ENCODE results near the gene TMEM178A.

TMEM178A gene

DNA sequence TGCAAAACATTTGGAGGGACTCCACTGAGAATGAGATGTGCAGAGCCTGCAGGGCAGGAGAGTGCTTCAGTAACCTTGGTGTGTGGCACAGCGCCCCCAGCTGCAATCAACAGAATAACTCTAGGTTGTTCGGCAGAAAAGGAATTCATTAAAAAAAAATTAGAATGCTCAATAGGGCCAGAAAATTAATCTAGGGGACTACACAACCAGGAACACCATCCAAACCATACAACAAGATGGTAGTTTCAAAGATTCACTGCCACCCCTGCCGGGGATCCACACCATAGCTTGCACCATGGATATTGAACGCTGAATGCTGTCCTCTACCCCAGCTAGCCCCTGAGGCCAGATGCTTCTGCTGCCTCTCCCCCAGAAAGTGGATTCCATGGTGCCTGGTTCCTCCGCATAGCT lies 63.2 kb downstream of the TMEM178A start:
- H3K36me3 Mint-ChIP-seq (ENCODE audit: low read depth), result peaks cover 25% of the 10 kb centered on the region
- H3K4me3 Mint-ChIP-seq, result no peak overlapping the region
- TF ChIP-seq, protein P1, sequence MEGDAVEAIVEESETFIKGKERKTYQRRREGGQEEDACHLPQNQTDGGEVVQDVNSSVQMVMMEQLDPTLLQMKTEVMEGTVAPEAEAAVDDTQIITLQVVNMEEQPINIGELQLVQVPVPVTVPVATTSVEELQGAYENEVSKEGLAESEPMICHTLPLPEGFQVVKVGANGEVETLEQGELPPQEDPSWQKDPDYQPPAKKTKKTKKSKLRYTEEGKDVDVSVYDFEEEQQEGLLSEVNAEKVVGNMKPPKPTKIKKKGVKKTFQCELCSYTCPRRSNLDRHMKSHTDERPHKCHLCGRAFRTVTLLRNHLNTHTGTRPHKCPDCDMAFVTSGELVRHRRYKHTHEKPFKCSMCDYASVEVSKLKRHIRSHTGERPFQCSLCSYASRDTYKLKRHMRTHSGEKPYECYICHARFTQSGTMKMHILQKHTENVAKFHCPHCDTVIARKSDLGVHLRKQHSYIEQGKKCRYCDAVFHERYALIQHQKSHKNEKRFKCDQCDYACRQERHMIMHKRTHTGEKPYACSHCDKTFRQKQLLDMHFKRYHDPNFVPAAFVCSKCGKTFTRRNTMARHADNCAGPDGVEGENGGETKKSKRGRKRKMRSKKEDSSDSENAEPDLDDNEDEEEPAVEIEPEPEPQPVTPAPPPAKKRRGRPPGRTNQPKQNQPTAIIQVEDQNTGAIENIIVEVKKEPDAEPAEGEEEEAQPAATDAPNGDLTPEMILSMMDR (IDR thresholded peaks at IDR 0.05), result peak; percentile 73
- DNase-seq, result peak; percentile 39
- H3K9me3 Mint-ChIP-seq, result no peaks in the 10 kb centered on the region
- no peaks in the 10 kb centered on the region for H3K27me3 Mint-ChIP-seq (ENCODE audit: low read depth, poor library complexity)
- no peak overlapping the region for H3K27ac Mint-ChIP-seq
- H3K4me1 Mint-ChIP-seq, result peaks cover 16% of the 10 kb centered on the region

DNA sequence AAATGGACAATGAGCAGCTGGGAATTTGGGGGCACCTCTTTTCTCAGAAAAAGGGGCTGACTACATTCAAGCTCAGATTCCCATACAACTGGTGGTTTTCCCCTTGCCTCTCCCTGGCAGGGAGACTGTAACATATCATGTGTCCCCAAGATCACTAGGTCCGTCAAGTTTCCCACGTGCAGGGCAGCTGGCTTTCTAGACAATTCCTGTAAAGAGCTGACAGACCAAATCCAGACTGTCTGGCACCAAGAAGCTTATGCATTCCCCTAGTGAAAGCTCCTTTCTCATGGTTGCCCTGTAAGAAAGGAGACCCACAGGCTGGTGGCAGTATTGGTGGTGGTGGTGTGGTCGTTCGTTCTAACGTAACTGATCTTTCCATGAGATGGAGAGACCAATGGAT lies 64.6 kb downstream of the TMEM178A start:
- DNase-seq, result no peak
- peaks cover 39% of the 10 kb centered on the region for H3K36me3 Mint-ChIP-seq (ENCODE audit: low read depth)

DNA sequence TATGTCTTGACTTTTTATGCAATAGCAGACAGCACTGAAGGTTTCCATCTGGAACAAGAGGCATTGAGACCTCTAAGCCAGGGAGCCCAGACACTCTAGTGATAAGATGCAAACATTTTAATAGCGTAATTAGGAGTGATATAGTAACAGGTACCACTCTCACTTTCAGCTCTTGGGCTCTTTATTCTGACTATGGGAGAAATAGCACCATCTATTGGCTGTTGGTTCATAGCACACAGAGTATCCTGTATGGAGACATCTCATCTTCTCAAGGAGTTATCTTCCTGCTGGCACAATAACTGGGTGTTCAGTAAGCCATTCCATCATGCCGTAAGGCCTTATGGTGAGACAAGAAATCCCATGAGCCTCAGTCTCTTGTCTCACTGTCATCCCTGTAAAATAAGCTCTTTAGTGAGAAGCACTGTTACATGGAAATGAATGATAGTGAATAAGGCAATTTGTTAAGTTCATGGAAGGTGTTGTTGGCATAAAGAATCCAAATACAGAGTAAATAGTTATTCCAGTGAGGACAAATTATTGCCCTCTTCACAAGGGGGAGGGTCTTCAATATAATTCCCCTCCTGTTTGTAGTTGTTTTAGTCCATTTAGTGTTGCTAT lies 65.1 kb downstream of the TMEM178A start:
- H3K4me1 Mint-ChIP-seq, result no peaks in the 10 kb centered on the region
- no peaks in the 10 kb centered on the region for H3K27me3 Mint-ChIP-seq (ENCODE audit: low read depth, poor library complexity)
- peaks cover 44% of the 10 kb centered on the region for H3K36me3 Mint-ChIP-seq (ENCODE audit: low read depth)
- no peak overlapping the region for H3K4me3 Mint-ChIP-seq
- H3K27ac Mint-ChIP-seq, result no peak overlapping the region
- H3K9me3 Mint-ChIP-seq, result no peaks in the 10 kb centered on the region
- no peak for DNase-seq
- TF ChIP-seq, protein P1 (IDR thresholded peaks at IDR 0.05), result peak; percentile 48

More for the DNA sequence above, 64.6 kb downstream of the TMEM178A start:
- Mint-ChIP-seq H3K9me3 (no peaks in the 10 kb centered on the region), H3K27ac (no peak overlapping the region), H3K27me3 (ENCODE audit: low read depth, poor library complexity) (no peaks in the 10 kb centered on the region), H3K4me3 (no peak overlapping the region), H3K4me1 (peaks cover 3% of the 10 kb centered on the region)
- TF ChIP-seq, protein P1 (IDR thresholded peaks at IDR 0.05), result no peak

DNA sequence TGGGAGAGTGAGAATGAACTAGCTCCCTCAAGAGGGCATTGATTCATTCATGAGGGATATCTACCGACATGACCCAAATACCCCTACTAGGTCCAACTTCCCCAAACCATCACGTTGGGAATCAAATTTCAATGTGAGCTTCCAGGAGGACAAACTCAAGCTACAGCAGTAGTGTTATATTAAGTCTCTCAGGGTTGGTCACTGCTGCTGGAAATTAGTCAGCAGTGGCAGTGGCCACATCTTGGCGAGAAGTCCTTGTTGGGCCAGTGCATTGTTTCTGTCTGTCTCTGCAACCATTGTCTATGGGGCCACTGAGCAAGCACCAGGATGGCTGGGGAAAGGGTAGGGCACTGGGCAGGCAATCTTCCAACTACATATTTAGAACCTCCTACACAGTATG lies 65.8 kb downstream of the TMEM178A start:
- Mint-ChIP-seq H3K9me3 (no peaks in the 10 kb centered on the region), H3K4me1 (no peaks in the 10 kb centered on the region), H3K36me3 (ENCODE audit: low read depth) (peaks cover 51% of the 10 kb centered on the region), H3K27me3 (ENCODE audit: low read depth, poor library complexity) (no peaks in the 10 kb centered on the region), H3K4me3 (no peak overlapping the region), H3K27ac (no peak overlapping the region)
- DNase-seq, result no peak
- TF ChIP-seq, protein P1 (IDR thresholded peaks at IDR 0.05), result no peak

DNA sequence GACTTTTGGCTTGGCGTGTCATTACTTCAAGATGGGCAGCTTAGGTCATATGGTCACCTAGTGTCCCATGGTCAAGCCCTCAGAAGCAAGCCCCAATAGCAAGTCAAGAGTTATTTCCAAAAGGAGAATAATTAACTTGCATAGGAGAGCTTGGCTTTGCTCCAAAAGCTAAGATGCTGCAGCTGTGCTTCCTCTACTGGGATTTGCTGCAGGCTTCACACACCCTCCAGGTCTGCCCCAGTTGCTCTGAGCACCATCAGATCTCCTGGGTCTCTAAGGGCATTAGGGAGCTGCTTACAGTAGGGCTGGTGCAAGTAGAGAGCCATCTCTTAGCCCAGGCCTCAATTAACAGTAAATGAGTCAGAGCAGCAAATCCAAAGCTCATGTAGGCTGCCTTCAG lies 66.8 kb downstream of the TMEM178A start:
- no peak overlapping the region for H3K4me3 Mint-ChIP-seq
- peaks cover 4% of the 10 kb centered on the region for H3K4me1 Mint-ChIP-seq
- TF ChIP-seq, protein P1 (IDR thresholded peaks at IDR 0.05), result no peak
- peaks cover 54% of the 10 kb centered on the region for H3K36me3 Mint-ChIP-seq (ENCODE audit: low read depth)
- H3K27me3 Mint-ChIP-seq (ENCODE audit: low read depth, poor library complexity), result no peaks in the 10 kb centered on the region
- no peaks in the 10 kb centered on the region for H3K9me3 Mint-ChIP-seq
- H3K27ac Mint-ChIP-seq, result no peak overlapping the region
- no peak for DNase-seq

DNA sequence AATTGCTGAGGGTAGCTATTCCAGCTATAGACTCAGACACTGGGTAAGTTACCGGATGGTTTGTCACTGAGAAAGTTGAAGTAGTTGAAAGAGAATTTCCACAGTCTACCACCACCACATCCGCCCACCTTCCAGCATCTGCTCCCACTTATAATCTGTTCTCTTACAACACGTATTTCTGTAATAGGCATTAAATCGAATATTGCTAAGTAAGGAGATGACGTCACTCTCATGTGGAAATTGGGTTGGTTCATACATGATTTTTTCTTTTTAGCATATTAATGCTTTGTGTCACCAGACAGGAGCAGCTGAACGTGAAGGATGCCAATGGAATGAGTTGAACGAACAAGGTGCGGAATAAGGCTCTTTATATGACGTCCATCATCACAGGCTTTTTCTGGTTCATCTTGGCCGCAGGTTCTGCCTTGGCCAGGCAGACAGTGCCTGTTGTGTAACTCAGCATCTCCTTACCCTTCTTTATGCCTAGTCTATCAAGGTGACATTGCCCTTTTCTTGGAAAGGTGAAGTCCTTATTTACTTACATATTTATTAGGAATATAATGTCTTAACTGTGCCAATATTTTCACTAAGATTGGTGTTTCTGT lies 67.5 kb downstream of the TMEM178A start:
- TF ChIP-seq, protein P1 (IDR thresholded peaks at IDR 0.05), result no peak
- H3K27me3 Mint-ChIP-seq (ENCODE audit: low read depth, poor library complexity), result no peaks in the 10 kb centered on the region
- peaks cover 59% of the 10 kb centered on the region for H3K36me3 Mint-ChIP-seq (ENCODE audit: low read depth)
- H3K4me3 Mint-ChIP-seq, result no peak overlapping the region
- H3K4me1 Mint-ChIP-seq, result peaks cover 11% of the 10 kb centered on the region
- H3K27ac Mint-ChIP-seq, result no peak overlapping the region
- no peak for DNase-seq
- H3K9me3 Mint-ChIP-seq, result no peaks in the 10 kb centered on the region

Measured in nephron progenitor cell (in vitro differentiated cells).